ENCODE data around the gene SENP1. TPM values are rescaled to one million over a fixed set of nuclear protein-coding genes. Genes with fewer than 3 reads are reported as not detected.

Gene SENP1
- total RNA-seq, 1 donor from 2014 or later = 32.0 TPM

DNA sequence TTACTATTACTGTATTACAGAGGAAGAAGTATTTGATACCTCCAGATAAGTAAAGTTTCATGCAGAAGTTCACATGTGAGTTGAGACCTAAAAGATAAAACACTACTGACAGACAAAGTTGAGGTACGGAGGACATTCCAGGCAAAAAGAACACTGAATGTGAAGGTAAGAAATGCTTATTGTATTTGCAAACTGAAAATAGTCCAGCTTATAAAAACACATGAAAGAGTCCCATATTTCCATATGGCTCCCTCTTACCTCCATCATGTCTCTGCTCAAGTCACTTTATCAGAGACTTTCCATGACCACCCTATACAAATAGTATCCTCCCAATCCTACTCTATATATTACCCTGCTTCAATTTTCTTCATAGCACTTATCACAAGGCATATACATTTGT lies 35.8 kb downstream of the SENP1 start:
- no peak overlapping the region for H3K27ac Mint-ChIP-seq
- H3K9me3 Mint-ChIP-seq = no peaks in the 10 kb centered on the region
- TF ChIP-seq, protein P1, sequence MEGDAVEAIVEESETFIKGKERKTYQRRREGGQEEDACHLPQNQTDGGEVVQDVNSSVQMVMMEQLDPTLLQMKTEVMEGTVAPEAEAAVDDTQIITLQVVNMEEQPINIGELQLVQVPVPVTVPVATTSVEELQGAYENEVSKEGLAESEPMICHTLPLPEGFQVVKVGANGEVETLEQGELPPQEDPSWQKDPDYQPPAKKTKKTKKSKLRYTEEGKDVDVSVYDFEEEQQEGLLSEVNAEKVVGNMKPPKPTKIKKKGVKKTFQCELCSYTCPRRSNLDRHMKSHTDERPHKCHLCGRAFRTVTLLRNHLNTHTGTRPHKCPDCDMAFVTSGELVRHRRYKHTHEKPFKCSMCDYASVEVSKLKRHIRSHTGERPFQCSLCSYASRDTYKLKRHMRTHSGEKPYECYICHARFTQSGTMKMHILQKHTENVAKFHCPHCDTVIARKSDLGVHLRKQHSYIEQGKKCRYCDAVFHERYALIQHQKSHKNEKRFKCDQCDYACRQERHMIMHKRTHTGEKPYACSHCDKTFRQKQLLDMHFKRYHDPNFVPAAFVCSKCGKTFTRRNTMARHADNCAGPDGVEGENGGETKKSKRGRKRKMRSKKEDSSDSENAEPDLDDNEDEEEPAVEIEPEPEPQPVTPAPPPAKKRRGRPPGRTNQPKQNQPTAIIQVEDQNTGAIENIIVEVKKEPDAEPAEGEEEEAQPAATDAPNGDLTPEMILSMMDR (conservative IDR thresholded peaks at IDR 0.05) = no peak
- H3K4me1 Mint-ChIP-seq (ENCODE audit: unreplicated experiment) = no peaks in the 10 kb centered on the region
- peaks cover 34% of the 10 kb centered on the region for H3K36me3 Mint-ChIP-seq
- no peaks in the 10 kb centered on the region for H3K27me3 Mint-ChIP-seq
- H3K4me3 Mint-ChIP-seq = no peak overlapping the region
- no peak for DNase-seq (ENCODE audit: extremely low spot score, unreplicated experiment)

DNA sequence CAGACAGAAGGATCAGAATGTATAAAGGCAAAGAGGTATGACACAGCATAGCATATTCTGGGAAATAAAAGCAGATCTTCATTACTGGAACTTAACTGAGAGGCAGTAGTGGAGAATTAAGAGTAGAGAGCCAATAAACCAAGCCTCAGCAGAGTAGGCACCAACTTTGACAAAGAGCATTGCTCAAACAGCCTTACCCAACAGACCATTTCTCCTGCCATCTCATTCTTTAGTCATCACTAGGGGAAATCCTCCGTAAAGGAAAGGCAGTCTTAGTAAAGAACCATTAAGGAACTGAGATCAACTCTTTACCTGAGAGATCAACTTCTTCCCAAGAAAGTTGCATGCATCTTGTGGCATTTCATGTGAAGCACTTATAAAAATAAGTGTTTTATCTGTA lies 36.6 kb downstream of the SENP1 start:
- DNase-seq (ENCODE audit: extremely low spot score, unreplicated experiment) = no peak
- Mint-ChIP-seq H3K4me1 (ENCODE audit: unreplicated experiment) (no peaks in the 10 kb centered on the region), H3K36me3 (peaks cover 33% of the 10 kb centered on the region), H3K27ac (no peak overlapping the region), H3K9me3 (no peaks in the 10 kb centered on the region), H3K27me3 (no peaks in the 10 kb centered on the region), H3K4me3 (no peak overlapping the region)
- TF ChIP-seq, protein P1 (conservative IDR thresholded peaks at IDR 0.05) = no peak

DNA sequence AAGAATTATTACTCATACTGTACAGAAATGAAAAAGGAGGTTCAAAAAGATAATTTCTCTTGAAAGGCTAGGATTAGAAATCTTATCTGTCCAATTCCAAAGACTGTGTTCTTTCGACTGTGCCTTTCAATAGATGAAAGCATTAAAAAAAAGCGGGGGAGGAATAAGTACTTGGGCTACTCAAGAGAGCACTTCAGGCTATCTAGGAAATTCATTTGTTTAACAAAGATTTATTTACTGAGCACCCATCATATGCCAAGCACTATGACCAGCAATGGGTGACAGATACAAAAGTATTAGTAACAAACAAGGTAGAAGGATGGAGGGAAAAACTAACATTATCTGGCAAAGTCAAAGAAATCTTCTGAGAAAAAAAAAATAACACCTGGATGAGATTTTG lies 37.4 kb downstream of the SENP1 start:
- H3K4me3 Mint-ChIP-seq = no peak overlapping the region
- H3K4me1 Mint-ChIP-seq (ENCODE audit: unreplicated experiment) = no peaks in the 10 kb centered on the region
- no peak for DNase-seq (ENCODE audit: extremely low spot score, unreplicated experiment)
- H3K27ac Mint-ChIP-seq = no peak overlapping the region
- peaks cover 34% of the 10 kb centered on the region for H3K36me3 Mint-ChIP-seq
- H3K27me3 Mint-ChIP-seq = no peaks in the 10 kb centered on the region
- TF ChIP-seq, protein P1 (conservative IDR thresholded peaks at IDR 0.05) = no peak
- no peaks in the 10 kb centered on the region for H3K9me3 Mint-ChIP-seq

DNA sequence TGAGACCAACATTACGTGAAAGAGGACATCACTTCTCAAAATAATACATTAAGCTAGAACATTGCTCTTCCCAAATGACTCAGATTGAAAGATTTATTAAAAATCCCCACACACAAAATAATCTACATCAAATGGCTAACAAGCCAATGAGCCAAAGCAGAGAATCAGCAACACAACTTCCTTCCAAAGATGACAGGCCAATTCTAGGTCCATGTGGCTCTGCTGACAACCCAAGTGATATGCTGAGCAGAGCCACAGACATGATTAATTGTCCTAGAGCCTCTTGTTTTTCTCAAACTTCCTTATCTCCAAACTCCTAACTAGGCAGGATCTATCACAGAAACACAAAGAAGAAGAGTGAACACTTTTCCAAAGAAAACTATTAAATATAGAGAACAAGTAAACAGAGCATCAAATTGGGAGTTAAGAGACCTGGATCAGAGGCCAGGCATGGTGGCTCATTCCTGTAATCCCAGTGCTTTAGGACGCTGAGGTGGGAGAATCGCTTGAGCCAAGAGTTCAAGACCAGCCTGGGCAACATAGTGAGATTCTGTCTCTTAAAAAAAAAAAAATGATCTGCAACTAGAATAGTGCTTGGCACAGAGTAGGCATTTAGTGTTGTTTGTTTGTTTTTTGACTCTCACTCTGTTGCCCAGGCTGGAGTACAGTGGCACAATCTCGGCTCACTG lies 38.5 kb downstream of the SENP1 start:
- H3K4me1 Mint-ChIP-seq (ENCODE audit: unreplicated experiment) = no peaks in the 10 kb centered on the region
- TF ChIP-seq, protein P1 (conservative IDR thresholded peaks at IDR 0.05) = no peak
- no peaks in the 10 kb centered on the region for H3K27me3 Mint-ChIP-seq
- no peak overlapping the region for H3K27ac Mint-ChIP-seq
- H3K4me3 Mint-ChIP-seq = no peak overlapping the region
- no peaks in the 10 kb centered on the region for H3K9me3 Mint-ChIP-seq
- DNase-seq (ENCODE audit: extremely low spot score, unreplicated experiment) = no peak
- peaks cover 32% of the 10 kb centered on the region for H3K36me3 Mint-ChIP-seq

DNA sequence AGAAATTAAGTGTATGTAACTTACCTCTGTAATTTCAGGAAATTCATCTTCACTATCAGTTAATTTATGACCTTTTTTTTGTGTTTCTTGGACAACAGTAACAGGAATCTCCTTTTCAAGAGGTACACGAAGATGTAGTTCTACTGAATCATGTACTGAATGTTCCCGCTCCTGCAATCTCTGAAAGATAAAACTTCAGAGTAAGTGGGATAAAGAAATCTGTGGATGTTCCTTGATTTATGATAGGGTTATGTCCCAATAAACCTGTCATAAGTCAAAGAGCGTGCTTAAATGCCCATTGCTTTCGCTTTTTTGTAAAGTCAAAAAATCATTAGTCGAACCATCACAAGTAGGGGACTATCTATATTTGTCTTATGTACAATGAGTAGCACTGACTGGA lies 40.8 kb downstream of the SENP1 start:
- peaks cover 35% of the 10 kb centered on the region for H3K36me3 Mint-ChIP-seq
- peaks cover 4% of the 10 kb centered on the region for H3K4me1 Mint-ChIP-seq (ENCODE audit: unreplicated experiment)
- no peaks in the 10 kb centered on the region for H3K9me3 Mint-ChIP-seq
- DNase-seq (ENCODE audit: extremely low spot score, unreplicated experiment) = no peak
- no peak overlapping the region for H3K27ac Mint-ChIP-seq
- no peak overlapping the region for H3K4me3 Mint-ChIP-seq
- no peaks in the 10 kb centered on the region for H3K27me3 Mint-ChIP-seq
- TF ChIP-seq, protein P1 (conservative IDR thresholded peaks at IDR 0.05) = no peak

Measured in type B pancreatic cell (in vitro differentiated cells).